Left renal cortex interstitium (tissue), 4 donors: ENCODE measurements around the gene MEX3D. TPM values are rescaled to one million over a fixed set of nuclear protein-coding genes. Genes with fewer than 3 reads are reported as not detected.

ENCODE experiments used
- DNase-seq, 4 donors: peaks; one replicate each; pipeline ENCODE4 v3.0.0-alpha.2; 2013; ENCODE audit warnings: low read depth in 4 of 4, low spot score in 2 of 4, missing footprints in 1 of 4
- polyA plus RNA-seq, 4 donors: library from polyadenylated mRNA; unstranded; fragments of 120-200 nt; gene quantifications; one replicate each; pipeline ENCODE4 v1.2.1, GENCODE V29; 2013; ENCODE audit not compliant: insufficient read length in 4 of 4

The MEX3D gene
- polyA plus RNA-seq, 4 donors: 17.8 to 45.1 (median 32.6) TPM

- no peak for DNase-seq
These were observed 30.8 kb upstream of the MEX3D start for GRCh38 chr19:1598777-1599459.

GRCh38 chr19:1593501-1593772 is 25.3 kb upstream of the MEX3D start:
- DNase-seq: no peak

GRCh38 chr19:1592755-1593500 is 24.8 kb upstream of the MEX3D start, which contains the start of gene MBD3:
TSS of gene MBD3 (minus strand) at chr19:1592865. CDS start at chr19:1592631, 234 bp downstream.
- DNase-seq: peak in 3 of 4 donors; percentile 82 to 90 (median 83)

GRCh38 chr19:1592024-1592754 is 24.1 kb upstream of the MEX3D start:
- peak in 3 of 4 donors; percentile 68 to 73 (median 69) for DNase-seq

- DNase-seq: no peak
These were observed 23.4 kb upstream of the MEX3D start for GRCh38 chr19:1591421-1592023.

GRCh38 chr19:1590641-1591397 is 22.7 kb upstream of the MEX3D start:
- no peak for DNase-seq

- no peak for DNase-seq
These were observed 19.7 kb upstream of the MEX3D start for GRCh38 chr19:1587872-1588271.

GRCh38 chr19:1585243-1585580 is 17.1 kb upstream of the MEX3D start:
- DNase-seq: no peak

GRCh38 chr19:1584500-1585242 is 16.5 kb upstream of the MEX3D start:
- no peak for DNase-seq

GRCh38 chr19:1582201-1582600 is 14.1 kb upstream of the MEX3D start:
- DNase-seq: no peak

GRCh38 chr19:1580957-1581356 is 12.8 kb upstream of the MEX3D start:
- no peak for DNase-seq

- DNase-seq: no peak
These were observed 12.3 kb upstream of the MEX3D start for GRCh38 chr19:1580382-1580781.

- DNase-seq: no peak
These were observed 11.1 kb upstream of the MEX3D start for GRCh38 chr19:1579222-1579621.

- DNase-seq: no peak
These were observed 9.9 kb upstream of the MEX3D start for GRCh38 chr19:1577929-1578618.

GRCh38 chr19:1577090-1577928 is 9.2 kb upstream of the MEX3D start:
- DNase-seq: no peak

GRCh38 chr19:1576242-1577089 is 8.3 kb upstream of the MEX3D start:
- no peak for DNase-seq
